ENCODE results near the gene TPSG1. TPM values are rescaled to one million over a fixed set of nuclear protein-coding genes. Genes with fewer than 3 reads are reported as not detected.
"Not testable (repeated sequence)": the region's sequence is repeated elsewhere in the genome, so short reads cannot be mapped to it uniquely, and the experiment has no call there.

Gene TPSG1
- total RNA-seq, 6 experiments from 2014 or later = 0.20 to 0.43 (median 0.43) TPM; not detected in 3

DNA sequence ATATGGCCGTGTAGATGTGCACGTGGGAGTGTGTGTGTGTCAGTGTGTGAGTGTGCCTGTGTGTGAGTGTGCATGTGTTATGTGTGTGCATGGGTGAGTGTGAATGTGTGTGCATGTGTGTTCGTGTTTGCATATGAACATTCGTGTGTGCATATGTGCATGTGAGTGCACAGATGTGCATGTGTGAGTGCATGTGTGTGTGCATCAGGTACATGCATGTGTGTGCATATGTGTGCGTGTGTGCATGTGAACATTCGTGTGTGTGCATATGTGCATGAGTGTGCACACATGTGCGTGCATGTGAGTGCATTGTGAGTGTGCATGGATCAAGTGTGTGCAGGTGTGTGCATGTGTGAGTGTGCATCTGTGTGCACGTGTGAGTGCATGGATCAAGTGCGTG is 12.9 kb upstream of the TPSG1 start:
- ATAC-seq = no peak
- no peak overlapping the region for H3K4me3 ChIP-seq
- no peaks in the 10 kb centered on the region for H3K9me3 ChIP-seq
- no peak overlapping the region for H3K27ac ChIP-seq
- intact Hi-C loops (cut with DNase I) = no loop called here
- 69% methylated on average over 7 of the region's 9 CpGs for WGBS (ENCODE audit: insufficient coverage, low coverage, low lambda C conversion rate, missing lambda C conversion rate)
- no peak for TF ChIP-seq POLR2A (IDR thresholded peaks at IDR 0.05)
- TF ChIP-seq, protein P1, sequence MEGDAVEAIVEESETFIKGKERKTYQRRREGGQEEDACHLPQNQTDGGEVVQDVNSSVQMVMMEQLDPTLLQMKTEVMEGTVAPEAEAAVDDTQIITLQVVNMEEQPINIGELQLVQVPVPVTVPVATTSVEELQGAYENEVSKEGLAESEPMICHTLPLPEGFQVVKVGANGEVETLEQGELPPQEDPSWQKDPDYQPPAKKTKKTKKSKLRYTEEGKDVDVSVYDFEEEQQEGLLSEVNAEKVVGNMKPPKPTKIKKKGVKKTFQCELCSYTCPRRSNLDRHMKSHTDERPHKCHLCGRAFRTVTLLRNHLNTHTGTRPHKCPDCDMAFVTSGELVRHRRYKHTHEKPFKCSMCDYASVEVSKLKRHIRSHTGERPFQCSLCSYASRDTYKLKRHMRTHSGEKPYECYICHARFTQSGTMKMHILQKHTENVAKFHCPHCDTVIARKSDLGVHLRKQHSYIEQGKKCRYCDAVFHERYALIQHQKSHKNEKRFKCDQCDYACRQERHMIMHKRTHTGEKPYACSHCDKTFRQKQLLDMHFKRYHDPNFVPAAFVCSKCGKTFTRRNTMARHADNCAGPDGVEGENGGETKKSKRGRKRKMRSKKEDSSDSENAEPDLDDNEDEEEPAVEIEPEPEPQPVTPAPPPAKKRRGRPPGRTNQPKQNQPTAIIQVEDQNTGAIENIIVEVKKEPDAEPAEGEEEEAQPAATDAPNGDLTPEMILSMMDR (IDR thresholded peaks at IDR 0.05) = no peak
- H3K27me3 ChIP-seq = no peaks in the 10 kb centered on the region
- no peaks in the 10 kb centered on the region for H3K4me1 ChIP-seq
- no peak for DNase-seq
- H3K36me3 ChIP-seq = no peaks in the 10 kb centered on the region

DNA sequence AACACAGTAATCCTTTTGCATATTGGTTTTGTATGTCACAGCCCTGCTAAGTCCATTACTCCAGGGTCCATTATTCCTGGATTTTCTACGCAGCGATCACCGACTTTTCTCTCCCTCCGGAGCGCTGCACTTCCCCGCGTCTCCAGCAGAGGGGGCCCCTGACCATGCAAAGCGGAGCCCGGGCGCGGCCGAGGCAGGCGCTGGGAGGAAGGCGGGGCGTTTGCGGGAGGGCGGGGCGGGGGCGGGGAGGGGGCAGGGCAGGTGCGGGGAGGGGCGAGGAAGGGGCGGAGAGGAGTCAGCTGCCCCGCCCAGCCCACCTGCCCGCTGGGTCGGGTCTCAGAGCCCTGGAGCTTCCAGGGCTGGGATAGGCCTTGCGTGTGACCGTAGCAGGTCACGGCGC is 11.6 kb upstream of the TPSG1 start:
- H3K27ac ChIP-seq; H3K4me1 ChIP-seq; H3K36me3 ChIP-seq; intact Hi-C loops (cut with DNase I); H3K4me3 ChIP-seq; DNase-seq; H3K27me3 ChIP-seq; H3K9me3 ChIP-seq: not testable (repeated sequence)
- no CpG with 5 or more reads among the region's 29 CpGs for WGBS (ENCODE audit: insufficient coverage, low coverage, low lambda C conversion rate, missing lambda C conversion rate)
- peak; percentile 80 to 95 (median 91) for ATAC-seq

DNA sequence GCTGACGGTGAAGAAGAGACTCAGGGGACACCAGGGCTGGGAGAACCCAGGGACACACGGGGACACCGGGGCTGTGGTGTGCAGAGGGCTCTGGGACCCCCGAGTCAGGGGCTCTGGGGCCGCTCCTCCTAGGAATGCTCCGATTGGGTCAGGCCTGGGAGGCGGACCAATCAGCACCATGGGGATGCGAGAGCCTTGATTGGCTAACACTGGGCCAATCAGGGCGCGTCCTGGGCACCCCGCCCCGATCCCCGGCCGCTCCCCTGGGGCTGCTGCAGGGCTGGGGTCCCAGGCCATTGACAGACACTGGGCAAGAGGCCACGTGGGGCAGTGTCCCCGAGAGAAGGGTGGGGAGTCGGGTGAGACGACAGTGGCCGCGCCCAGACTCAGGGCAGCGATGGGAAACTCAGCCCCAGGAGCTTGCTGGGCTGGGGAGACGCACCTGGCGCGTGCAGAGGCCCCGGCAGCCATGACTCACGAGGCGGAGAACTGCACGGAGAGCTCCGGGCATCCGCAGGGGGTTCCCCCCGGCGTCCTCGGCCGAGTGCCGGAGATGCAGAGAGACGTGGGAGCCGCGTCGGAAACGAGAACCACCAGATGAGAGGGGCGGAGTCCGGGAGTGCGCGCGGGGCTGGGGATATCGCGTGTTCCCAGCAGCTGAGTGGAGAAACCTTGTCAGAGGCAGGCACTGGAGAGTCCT is 7.1 kb upstream of the TPSG1 start:
- WGBS (ENCODE audit: insufficient coverage, low coverage, low lambda C conversion rate, missing lambda C conversion rate) = no CpG with 5 or more reads among the region's 47 CpGs
- H3K27ac ChIP-seq; H3K4me1 ChIP-seq; H3K9me3 ChIP-seq; H3K36me3 ChIP-seq; DNase-seq; H3K27me3 ChIP-seq; H3K4me3 ChIP-seq; intact Hi-C loops (cut with DNase I): not testable (repeated sequence)
- peak in 2 of 4 donors; percentile 17 to 28 for ATAC-seq

DNA sequence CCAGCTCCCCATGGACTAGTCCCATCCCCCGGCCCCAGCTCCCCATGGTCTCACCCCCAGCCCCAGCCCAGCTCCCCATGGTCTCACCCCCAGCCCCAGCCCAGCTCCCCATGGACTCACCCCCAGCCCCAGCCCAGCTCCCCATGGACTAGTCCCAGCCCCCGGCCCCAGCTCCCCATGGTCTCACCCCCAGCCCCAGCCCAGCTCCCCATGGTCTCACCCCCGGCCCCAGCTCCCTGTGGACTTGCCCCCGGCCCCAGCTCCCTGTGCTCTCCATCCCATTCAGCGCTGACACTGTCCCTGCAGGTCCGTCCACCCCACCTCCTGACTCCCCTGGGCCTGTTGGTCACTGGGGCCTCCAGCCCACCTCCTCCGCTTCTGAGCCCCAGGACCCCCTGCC is 6.2 kb upstream of the TPSG1 start:
- H3K4me3 ChIP-seq; H3K4me1 ChIP-seq; intact Hi-C loops (cut with DNase I); H3K36me3 ChIP-seq; H3K27ac ChIP-seq; DNase-seq; H3K27me3 ChIP-seq; ATAC-seq; H3K9me3 ChIP-seq: not testable (repeated sequence)
- WGBS (ENCODE audit: insufficient coverage, low coverage, low lambda C conversion rate, missing lambda C conversion rate) = 80% methylated on average over 3 of the region's 7 CpGs

DNA sequence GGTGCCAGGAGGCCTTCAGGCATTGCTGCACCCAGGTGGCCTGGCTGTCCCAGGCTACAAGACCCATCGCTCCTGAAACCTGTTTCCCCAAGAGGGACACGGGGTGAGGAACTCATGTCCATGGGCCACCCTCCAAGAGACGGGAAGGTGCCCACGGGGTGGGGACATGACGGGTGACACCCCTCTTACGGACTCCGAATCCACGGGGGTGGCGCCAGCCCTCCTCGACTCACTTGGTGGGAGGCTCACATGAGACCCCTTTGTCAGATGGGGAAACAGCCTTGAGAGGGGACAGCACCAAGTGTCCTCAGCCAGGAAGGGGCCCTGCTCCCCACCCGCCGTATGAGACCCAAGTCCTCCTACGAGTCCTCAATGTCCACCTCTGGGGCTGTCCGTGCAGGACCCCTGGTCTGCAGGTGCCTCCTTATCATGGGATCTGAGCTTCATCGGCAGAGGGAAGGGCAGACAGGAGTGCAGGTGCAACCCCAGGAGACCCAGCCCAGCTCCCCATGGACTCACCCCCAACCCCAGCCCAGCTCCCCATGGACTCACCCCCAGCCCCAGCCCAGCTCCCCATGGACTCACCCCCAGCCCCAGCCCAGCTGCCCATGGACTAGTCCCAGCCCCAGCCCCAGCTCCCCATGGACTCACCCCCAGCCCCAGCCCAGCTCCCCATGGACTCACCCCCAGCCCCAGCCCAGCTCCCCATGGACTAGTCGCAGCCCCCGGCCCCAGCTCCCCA is 5.6 kb upstream of the TPSG1 start:
- intact Hi-C loops (cut with DNase I) = not testable (repeated sequence)
- WGBS (ENCODE audit: insufficient coverage, low coverage, low lambda C conversion rate, missing lambda C conversion rate) = 76% methylated on average over 9 of the region's 17 CpGs

DNA sequence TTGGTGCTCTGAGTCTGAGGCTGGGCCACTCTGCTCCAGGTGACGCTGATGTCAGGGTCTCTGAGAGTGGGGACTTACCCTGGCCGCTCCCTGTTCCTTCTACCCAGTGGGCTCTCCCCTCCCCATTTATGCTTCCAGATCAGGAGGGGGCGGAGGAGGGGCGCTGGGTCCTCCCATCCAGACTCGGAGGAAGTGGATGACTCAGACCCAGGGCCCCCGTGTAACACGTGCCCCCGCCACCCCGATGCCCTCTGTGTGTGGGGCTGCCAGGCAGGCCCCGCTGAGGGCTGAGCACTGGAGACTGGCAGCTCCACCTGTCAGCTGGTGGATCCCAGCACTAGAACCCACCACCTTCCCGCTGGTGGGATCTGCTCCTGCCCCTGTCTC is 5.0 kb upstream of the TPSG1 start, which contains the start of gene TPSB2:
TSS of gene TPSB2 (minus strand) at position 101 of the 387 bp plus-strand sequence. CDS start 233 bp downstream, outside the sequence.
- DNase-seq, ATAC-seq: not testable (repeated sequence)
- no CpG with 5 or more reads among the region's 11 CpGs for WGBS (ENCODE audit: insufficient coverage, low coverage, low lambda C conversion rate, missing lambda C conversion rate)

More for the DNA sequence above, 5.6 kb upstream of the TPSG1 start:
- not testable (repeated sequence) for H3K4me3 ChIP-seq, H3K9me3 ChIP-seq, DNase-seq, ATAC-seq, H3K36me3 ChIP-seq, H3K27me3 ChIP-seq, H3K27ac ChIP-seq, H3K4me1 ChIP-seq

DNA sequence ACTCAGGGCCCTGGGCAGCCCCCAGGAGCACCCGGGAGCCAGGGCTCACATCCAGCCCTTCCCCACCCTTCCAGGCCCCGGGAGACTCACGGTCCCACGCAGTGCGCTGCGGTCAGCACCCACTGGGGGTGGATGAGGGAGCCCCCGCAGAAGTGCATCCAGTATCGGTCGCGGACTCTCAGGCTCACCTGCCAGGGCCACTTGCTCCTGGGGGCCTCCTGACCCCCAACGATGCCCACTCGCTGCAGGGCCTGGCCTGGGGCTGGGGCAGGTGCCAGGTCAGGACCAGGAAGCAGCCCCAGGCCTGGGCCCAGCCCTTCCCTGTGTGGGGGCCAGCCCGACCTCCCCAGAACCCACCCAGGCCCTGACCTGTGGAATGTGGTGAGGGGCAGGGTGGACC is 4.4 kb upstream of the TPSG1 start:
- intact Hi-C loops (cut with DNase I); H3K36me3 ChIP-seq; DNase-seq; H3K4me3 ChIP-seq; H3K27ac ChIP-seq; ATAC-seq; H3K27me3 ChIP-seq; H3K9me3 ChIP-seq: not testable (repeated sequence)
- WGBS (ENCODE audit: insufficient coverage, low coverage, low lambda C conversion rate, missing lambda C conversion rate) = no CpG with 5 or more reads among the region's 13 CpGs
- peaks cover 0 to 10% (median 4%) of the 10 kb centered on the region in 4 donors for H3K4me1 ChIP-seq

More for the DNA sequence above, 5.0 kb upstream of the TPSG1 start, which contains the start of gene TPSB2:
- H3K27ac ChIP-seq; H3K9me3 ChIP-seq; H3K36me3 ChIP-seq; intact Hi-C loops (cut with DNase I); H3K27me3 ChIP-seq; H3K4me3 ChIP-seq; H3K4me1 ChIP-seq: not testable (repeated sequence)

DNA sequence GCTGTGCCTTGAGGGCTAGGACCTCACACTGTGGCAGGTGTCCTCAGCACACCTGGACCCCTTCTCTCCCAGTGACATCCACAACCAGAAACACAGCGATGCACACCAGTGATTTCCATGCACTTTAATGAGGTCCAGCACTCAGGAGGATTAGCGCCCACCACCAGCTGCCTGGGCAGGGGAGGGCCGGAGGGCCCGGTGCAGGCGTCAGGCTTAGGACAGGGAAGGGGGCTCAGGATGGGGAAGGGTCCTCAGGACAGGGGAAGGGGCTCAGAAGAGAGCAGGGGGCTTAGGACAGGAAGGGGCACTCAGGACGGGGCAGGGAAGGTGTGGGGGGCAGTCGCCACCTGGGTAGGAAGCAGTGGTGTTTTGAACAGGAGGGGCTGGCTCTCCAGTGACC is 3.2 kb upstream of the TPSG1 start:
- DNase-seq; H3K4me3 ChIP-seq; intact Hi-C loops (cut with DNase I); H3K9me3 ChIP-seq; ATAC-seq; H3K36me3 ChIP-seq; H3K27me3 ChIP-seq; H3K27ac ChIP-seq: not testable (repeated sequence)
- H3K4me1 ChIP-seq = peaks cover 0 to 10% (median 4%) of the 10 kb centered on the region in 4 donors
- WGBS (ENCODE audit: insufficient coverage, low coverage, low lambda C conversion rate, missing lambda C conversion rate) = 69% methylated on average over 6 of the region's 7 CpGs

DNA sequence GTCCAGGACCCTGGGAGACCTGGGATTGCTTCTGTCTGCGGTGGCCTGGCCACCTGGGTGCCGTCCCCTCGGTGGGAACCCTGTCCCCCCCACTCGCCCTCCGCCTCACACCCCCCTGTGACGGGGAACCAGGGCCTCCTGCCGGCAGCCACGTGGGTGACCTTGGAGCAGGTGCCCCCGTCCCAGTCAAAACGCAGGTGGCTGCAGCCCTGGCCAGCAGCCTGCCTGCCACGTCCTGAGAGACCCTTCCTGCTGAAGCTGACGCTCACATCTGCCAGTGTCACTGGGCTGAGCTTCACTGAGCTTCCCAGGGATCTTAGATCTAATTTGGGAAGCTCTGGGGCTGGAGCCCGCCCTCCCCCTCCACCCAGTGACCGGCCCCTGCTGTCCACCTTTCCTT is 1.6 kb upstream of the TPSG1 start:
- H3K9me3 ChIP-seq; DNase-seq; H3K27ac ChIP-seq; H3K4me3 ChIP-seq; intact Hi-C loops (cut with DNase I); H3K27me3 ChIP-seq; H3K36me3 ChIP-seq; ATAC-seq: not testable (repeated sequence)
- peaks cover 0 to 10% (median 4%) of the 10 kb centered on the region in 4 donors for H3K4me1 ChIP-seq
- whole genome bisulfite sequencing (ENCODE audit: insufficient coverage, low coverage, low lambda C conversion rate, missing lambda C conversion rate) = no CpG with 5 or more reads among the region's 14 CpGs

DNA sequence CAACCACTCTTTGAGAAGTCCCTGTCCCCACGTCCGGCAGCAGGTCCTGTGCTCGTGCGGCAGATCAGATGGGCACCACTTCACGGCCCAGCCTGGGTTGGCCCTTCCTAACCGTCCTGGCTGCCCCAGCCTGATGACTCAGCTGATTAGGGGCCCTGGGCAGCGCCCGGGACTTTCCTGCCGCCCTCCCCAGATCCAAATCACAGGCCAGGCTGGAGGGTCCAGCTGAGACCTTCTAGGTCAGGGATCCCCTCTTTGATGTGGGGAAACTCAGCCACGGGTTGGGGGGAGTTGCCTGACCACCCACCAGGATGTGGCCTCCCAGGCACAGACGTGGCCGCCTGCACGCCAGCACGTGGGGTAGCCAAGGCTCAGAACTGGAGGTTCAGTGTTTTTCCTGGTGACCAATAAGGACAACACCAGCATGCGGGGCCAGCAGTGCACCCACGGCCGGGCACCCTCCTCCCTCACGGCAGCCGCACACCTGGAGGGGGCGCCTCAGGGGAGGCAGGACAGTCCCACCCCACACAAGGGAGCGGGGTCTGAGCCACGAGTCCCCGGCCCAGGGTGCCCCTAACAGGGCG is 752 bp upstream of the TPSG1 start:
- H3K27ac ChIP-seq; H3K36me3 ChIP-seq; H3K4me3 ChIP-seq; H3K27me3 ChIP-seq; intact Hi-C loops (cut with DNase I); H3K9me3 ChIP-seq: not testable (repeated sequence)
- peak in 1 of 3 donors; percentile 61 for DNase-seq
- H3K4me1 ChIP-seq = peaks cover 0 to 10% (median 4%) of the 10 kb centered on the region in 4 donors
- no CpG with 5 or more reads among the region's 24 CpGs for WGBS (ENCODE audit: insufficient coverage, low coverage, low lambda C conversion rate, missing lambda C conversion rate)
- peak; percentile 56 to 76 (median 66) for ATAC-seq
